ENCODE measurements around the gene SH3GL1.

- TF ChIP-seq CREB5 (CRISPR knock-in tag; IDR thresholded peaks at IDR 0.05; ENCODE audit: low read depth): no peak
- no peak for TF ChIP-seq RARB (CRISPR knock-in tag; IDR thresholded peaks at IDR 0.05)
- TF ChIP-seq ARNTL (CRISPR knock-in tag; IDR thresholded peaks at IDR 0.05; ENCODE audit: borderline replicate concordance, low read depth): no peak
- no peak for TF ChIP-seq CSRNP3 (CRISPR knock-in tag; IDR thresholded peaks at IDR 0.05)
- TF ChIP-seq ISL1 (CRISPR knock-in tag; IDR thresholded peaks at IDR 0.05): no peak
- no peak for TF ChIP-seq SNAI2 (CRISPR knock-in tag; IDR thresholded peaks at IDR 0.05)
- TF ChIP-seq PPARA (CRISPR knock-in tag; IDR thresholded peaks at IDR 0.05; ENCODE audit: borderline replicate concordance): no peak
- TF ChIP-seq PATZ1 (CRISPR knock-in tag; IDR thresholded peaks at IDR 0.05; ENCODE audit: borderline replicate concordance): no peak
- TF ChIP-seq ZFP30 (CRISPR knock-in tag; IDR thresholded peaks at IDR 0.05): no peak
- TF ChIP-seq BACH2 (CRISPR knock-in tag; IDR thresholded peaks at IDR 0.05; ENCODE audit: borderline replicate concordance): no peak
- no peak for TF ChIP-seq ZNF565 (CRISPR knock-in tag; conservative IDR thresholded peaks at IDR 0.05; ENCODE audit: low read depth)
- no peak for TF ChIP-seq ZC3H10 (CRISPR knock-in tag; IDR thresholded peaks at IDR 0.05)
- TF ChIP-seq GLIS3 (CRISPR knock-in tag; IDR thresholded peaks at IDR 0.05): no peak
- TF ChIP-seq OSR1 (CRISPR knock-in tag; IDR thresholded peaks at IDR 0.05): no peak
Measured at GRCh38 chr19:4327877-4328242, 72.5 kb downstream of the SH3GL1 start.

Data from SK-N-SH treated with all-trans-retinoic acid at 6 μM for 48 hours (cell line).